GM20431 (cell line): Measurements from ENCODE around the gene TMCO1.
"Not testable (repeated sequence)": the region's sequence is repeated elsewhere in the genome, so short reads cannot be mapped to it uniquely, and the experiment has no call there.

ENCODE experiments used
- in situ Hi-C: fragments of 300-500 bp; cut with MseI, MboI; formaldehyde crosslinking; loops from one replicate; pipeline ENCODE4 v1.15.0; 2020; ENCODE audit warnings: low sequenced_read_pairs; ENCODE audit not compliant: unreplicated experiment

Gene TMCO1

DNA sequence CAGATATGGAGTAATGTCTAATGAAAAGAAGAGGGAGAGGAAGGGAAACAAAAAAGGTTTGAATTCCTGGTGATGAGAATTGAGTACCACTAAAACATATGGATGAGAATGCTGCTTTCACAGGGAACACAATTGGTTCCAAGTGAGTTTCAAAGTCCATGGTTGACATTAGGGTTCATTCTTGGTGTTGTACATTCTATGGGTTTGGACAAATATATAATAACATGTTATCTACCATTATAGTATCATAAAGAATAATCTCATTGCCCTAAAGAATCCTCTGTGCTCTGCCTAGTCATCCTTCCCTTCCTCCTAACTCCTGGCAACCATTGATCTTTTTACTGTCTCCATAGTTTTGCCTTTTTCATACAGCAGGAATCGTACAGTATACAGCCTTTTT is 20.1 kb downstream of the TMCO1 start:
- in situ Hi-C loops, result no loop called here

DNA sequence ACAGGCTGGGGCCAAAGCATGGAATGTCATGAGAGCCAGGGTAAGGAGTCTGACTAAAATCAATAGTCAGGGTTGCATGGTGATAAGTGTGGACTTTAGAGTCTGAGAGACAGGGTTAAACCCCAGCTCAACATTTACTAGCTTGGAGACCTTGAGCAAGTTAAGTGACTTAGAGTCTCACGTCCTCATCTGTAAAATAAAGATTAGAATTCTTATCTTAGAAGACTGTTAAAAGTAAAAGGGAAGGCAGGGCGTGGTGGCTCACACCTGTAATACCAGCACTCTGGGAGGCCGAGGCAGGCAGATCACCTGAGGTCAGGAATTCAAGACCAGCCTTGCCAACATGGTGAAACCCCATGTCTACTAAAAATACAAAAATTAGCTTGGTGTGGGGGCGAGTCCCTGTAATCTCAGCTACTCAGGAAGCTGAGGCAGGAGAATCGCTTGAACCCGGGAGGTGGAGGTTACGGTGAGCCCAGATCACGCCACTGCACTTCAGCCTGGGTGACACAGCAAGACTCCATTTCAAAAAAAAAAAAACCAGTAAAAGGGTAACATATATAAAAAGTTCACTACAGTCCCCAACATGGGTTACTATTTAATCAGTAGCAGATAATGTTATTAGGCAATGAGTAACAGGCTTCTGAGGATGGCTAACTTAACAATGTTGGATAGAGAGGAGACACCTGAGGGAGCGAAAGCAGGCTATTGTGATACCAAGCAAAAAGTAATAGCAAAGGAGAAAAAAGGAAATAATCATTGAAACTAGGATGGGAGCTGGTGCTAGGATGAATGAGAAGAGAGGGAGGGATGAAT is 20.8 kb downstream of the TMCO1 start:
- in situ Hi-C loops, result no loop called here

DNA sequence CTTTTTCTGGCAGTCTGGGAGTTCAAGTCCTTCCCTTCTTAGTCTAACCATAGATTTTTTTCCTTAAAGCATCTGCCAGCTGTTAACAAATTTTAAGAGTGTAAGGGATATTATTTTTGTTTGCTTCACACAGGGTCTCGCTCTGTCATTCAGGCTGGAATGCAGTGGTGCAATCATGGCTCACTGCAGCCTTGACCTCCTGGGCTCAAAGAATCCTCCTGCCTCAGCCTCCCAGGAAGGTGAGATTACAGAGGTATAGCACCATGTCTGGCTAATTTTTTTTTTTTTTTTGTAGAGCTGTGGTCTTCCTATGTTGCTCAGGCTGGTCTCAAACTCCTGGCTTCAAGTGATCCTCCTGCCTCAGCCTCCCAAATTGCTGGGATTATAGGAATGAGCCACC is 23.8 kb downstream of the TMCO1 start:
- in situ Hi-C loops, result not testable (repeated sequence)

DNA sequence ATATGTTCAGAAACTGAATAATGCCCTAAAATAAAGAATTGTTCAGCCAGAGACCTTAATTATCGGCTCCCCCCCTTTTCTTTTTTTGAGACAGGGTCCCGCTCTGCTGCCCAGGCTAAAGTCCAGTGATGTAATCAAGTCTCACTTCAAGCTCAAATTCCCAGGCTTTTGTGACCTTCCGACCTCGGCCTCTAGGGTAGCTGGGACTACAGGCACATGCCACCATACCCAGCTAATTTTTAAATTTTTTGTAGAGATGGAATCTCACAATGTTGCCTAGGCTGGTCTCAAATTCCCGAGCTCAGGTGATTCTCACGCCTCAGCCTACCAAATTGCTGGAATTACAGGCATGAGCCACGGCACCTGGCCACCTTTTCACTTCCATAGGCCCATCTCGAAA is 26.5 kb downstream of the TMCO1 start:
- in situ Hi-C loops, result no loop called here

DNA sequence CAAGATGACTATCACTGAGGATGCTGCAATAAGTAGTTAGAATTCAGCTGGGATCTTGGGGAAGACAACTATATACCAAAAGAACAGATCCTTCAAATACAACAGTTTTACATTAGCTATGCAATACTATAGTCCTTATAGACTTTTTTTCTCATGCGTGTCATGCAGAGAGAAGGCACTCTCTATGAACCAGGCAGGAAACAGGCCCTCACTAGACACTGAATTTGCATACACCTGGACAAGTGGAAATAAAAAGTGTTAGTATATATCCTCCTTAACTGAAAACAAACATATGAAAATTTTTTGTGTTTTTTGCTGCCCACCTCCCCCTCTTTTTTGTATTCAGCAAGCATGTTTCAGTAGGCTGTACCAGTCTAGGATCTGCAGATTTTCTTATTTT is 29.9 kb downstream of the TMCO1 start:
- in situ Hi-C loops, result no loop called here

DNA sequence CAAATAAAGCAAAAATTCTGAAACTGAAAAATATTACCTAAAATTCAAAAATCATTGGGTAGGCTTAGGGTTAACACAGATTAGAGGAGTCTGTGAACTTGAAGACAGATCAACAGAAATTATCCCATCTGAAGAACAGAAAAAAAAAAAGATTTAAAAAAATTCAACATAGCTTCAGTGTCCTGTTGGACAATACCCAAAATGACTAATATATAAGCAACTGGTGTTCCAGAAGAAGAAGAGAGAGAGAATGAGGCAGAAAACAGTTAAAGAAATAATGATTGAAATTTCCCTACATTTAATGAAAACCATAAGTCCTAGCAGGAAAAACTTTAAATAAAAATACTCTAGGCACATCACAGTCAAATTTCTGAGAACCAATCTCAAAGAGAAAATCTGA is 31.5 kb downstream of the TMCO1 start:
- in situ Hi-C loops, result no loop called here

DNA sequence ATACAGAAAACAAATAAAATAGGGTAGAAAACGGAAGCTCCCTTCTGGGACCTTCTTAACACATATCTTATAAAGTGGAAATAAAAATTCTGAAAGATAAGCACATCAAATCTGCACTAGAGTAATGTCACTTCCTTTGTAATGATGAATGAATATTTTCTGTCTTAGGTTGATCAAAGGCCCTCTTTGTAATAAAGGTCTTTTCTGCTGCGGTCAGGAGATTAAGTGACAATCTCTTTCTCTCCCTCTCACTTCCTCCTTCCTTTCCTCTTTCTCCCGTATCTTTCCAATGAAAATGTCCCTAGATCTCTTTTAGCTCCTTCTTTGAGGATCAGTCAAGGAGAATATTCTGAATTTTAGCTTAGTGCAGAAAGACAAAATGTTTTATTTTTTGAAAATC is 33.8 kb downstream of the TMCO1 start:
- in situ Hi-C loops, result no loop called here

DNA sequence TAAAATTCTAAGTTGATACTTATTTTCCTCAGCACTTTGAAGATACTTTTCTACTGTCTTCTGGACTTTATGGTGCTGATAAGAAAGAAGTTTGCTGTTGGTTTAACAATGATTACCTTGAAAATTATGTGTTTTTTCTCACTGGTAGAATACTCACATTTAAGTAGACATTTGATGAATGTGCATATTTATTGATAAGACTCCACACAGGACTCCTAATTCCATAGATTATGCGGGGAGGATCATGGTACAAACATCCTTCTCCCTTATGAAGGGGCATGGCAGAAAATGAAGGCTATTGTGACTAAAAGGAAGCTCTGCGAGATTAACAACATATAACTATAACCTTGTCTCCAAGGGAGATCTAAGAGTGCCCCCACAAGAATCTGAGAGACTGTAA is 41.8 kb downstream of the TMCO1 start:
- in situ Hi-C loops, result no loop called here

DNA sequence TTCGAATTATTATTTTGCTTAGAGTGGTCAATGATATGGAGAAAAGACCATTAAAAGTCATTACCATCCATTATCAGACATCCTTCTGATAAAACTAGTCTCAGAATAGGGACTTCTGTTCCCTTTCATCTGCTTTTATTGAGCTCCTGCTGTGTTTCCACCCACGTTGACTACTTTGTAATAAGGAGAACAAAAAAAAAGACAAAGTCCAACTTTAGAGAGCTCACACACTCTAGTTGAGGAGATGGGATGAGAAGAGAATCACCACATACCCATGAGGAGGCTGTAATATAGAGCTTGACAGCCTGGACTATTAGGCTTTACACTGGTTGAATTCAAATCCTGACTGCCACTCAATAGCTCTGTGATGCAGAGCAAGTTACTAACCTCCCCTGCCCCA is 42.5 kb downstream of the TMCO1 start:
- in situ Hi-C loops, result no loop called here

DNA sequence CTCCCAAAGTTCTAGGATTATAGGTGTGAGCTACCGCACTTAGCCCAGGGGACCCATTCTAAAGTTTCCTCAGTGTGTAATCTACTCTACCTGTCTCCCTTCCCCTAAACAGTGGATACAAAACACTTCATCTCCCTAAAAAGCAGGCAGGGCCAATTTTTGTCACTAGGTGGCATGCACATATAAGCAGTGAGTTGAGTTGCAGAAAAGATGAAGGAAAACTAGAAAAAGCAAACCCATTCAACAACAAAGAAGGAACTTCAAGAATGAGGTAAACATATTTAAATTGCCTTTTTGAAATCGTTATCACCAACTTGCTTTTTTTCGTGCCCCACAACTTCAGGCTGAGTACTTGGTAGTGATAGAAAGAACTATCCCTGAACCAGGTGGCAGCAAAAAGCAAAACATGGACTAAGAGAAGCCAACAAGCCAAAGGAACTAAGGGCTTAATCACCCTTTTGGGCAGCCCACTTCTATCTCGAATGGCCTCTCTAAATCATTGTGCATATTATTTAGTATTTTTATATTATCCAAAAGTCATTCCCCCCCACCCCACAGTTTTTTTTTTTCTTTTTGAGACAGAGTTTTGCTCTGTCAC is 50.7 kb downstream of the TMCO1 start:
- in situ Hi-C loops, result loop anchor here (10.0 kb wide), 1 partner anchor 187 kb away; no protein-coding TSS in a partner anchor

DNA sequence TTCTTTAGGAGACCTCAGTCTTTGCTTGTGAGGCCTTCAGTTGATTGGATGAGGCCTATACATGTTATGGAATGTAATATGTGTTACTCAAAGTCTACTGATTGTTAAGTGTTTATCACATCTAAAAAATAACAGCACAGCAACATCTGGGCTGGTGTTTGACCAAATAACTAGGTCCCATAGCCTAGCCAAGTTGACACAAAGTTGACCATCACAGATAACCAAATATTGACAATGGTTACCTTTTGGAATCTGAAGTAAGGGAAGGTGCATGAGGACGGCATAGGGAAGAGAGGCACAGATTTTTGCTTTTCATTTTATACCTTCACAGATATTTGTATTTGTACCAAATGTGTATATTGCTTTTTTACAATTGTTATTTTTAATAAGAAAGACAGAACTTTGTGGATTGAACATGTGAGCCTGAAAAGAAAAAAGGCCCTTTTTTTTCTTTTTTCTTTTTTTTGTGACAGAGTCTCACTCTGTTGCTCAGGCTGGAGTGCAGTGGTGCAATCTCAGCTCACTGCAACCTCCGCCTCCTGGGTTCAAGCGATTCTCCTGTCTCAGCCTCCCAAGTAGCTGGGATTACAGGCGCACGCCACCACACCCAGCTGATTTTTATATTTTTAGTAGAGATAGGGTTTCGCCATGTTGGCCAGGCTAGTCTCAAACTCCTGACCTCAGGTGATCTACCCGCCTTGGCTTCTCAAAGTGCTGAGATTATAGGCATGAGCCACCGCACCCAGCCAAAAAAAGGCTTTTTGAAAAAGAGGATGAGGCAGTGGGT is 52.2 kb downstream of the TMCO1 start:
- in situ Hi-C loops, result loop anchor here (10.0 kb wide), 1 partner anchor 188 kb away; no protein-coding TSS in a partner anchor

DNA sequence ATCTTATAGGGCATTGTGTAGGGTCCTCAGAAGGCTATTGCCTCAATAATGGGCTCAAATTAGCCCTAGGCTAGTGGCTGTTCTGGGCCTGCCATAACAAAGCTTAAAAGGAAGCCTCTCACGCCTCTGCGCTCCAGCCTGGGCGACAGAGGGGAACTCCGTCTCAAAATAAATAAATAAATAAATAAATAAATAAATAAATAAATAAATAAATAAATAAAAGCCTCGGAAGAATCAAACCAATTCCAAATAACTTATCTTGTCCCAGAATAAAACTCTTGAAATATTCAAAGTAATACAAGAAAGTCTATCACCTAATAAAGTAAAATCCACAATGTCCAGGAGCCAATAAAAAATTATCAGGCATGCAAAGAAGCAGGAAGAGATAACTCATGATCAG is 55.9 kb downstream of the TMCO1 start:
- in situ Hi-C loops, result loop anchor here (10.0 kb wide), 1 partner anchor 192 kb away; no protein-coding TSS in a partner anchor

DNA sequence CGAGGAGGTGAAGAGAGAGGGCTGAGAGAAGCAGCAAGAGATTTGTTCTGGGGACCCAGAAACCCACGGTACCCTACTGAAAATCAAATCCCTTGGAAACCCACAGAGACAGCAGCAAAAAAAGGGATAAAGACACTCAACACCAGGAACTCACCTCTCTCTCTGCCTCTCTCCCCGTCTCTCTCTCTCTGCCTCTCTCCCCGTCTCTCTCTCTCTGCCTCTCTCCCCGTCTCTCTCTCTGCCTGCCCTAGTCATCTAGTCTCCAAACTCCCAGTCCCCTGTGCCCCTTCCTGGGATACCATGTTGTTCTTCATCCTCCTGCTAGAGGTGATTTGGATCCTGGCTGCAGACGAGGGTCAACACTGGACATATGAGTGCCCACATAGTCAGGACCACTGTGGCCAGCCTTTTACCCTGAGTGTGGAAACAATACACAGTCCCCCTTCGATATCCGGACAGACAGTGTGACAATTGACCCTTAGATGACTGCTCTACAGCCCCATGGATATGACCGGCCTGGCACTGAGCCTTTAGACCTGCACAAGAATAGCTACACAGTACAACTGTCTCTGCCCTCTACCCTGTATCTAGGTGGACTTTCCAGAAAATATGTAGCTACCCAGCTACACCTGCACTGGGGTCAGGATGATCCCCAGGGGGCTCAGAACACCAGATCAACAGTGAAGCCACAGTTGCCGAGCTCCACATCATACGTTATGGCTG is 60.5 kb downstream of the TMCO1 start:
- in situ Hi-C loops, result no loop called here

DNA sequence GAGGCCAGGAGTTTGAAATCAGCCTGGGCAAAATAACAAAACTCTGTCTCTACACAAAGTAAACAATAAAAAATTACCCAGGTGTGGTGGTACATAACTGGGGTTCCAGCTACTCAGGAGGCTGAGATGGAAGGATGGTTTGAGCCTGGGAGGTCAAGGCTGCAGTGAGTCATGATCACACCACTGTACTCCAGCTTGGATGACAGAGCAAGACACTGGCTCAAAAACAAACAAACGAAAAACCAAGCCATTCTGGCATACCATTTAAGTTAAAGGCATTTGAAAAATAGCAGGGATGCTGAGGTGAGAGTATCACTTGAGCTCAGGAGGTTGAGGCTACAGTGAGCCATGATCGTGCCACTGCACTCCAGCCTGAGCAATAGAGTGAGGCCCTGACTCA is 65.0 kb downstream of the TMCO1 start:
- in situ Hi-C loops, result no loop called here

DNA sequence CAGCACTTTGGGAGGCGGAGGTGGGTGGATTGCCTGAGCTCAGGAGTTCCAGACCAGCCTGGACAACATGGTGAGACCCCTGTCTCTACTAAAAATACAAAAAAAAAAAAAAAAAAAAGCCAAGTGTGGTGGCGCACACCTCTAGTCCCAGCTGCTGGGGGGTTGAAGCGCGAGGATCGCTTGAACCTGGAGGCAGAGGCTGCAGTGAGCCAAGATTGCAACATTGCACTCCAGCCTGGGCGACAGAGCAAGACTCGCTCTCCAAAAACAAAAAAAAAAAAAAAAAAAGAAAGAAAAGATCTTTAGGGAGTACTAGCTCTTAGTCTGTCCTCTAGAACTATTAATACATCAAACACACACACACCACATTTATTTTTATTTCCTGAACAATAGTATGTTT is 66.7 kb downstream of the TMCO1 start:
- in situ Hi-C loops, result not testable (repeated sequence)

DNA sequence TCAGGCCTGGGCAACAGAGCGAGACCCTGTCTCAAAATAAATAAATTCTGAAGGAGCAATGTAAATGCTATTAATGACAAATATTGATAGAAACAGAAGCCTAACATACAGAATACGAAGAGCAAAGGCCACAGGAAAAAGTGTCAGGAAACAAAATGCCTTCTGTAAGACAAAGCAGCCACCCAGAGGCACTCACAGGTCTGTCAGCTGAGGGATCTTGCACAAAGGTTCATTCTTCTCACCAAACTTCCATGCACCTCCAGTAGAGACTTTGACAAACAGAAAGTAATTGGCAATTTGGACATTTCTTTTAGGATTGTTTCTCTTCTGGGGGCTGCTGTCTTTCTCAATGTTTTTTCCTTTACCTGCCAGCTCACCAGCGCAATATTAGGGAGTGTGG is 69.1 kb downstream of the TMCO1 start:
- in situ Hi-C loops, result no loop called here

DNA sequence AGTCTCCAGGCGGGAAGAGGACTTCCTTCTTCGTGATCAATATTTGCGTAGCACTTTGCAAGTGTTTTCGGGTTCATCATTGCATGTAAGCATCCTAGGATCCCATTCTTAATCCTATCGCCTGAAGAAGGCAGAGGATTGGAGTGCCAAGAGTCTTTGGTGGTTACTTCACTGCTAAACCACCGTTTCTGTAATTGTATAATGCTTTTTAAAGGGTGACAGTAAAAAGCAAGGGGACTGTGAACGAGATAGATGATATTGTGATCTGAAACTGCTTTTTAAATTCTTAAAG is 70.0 kb downstream of the TMCO1 start:
- in situ Hi-C loops, result no loop called here

DNA sequence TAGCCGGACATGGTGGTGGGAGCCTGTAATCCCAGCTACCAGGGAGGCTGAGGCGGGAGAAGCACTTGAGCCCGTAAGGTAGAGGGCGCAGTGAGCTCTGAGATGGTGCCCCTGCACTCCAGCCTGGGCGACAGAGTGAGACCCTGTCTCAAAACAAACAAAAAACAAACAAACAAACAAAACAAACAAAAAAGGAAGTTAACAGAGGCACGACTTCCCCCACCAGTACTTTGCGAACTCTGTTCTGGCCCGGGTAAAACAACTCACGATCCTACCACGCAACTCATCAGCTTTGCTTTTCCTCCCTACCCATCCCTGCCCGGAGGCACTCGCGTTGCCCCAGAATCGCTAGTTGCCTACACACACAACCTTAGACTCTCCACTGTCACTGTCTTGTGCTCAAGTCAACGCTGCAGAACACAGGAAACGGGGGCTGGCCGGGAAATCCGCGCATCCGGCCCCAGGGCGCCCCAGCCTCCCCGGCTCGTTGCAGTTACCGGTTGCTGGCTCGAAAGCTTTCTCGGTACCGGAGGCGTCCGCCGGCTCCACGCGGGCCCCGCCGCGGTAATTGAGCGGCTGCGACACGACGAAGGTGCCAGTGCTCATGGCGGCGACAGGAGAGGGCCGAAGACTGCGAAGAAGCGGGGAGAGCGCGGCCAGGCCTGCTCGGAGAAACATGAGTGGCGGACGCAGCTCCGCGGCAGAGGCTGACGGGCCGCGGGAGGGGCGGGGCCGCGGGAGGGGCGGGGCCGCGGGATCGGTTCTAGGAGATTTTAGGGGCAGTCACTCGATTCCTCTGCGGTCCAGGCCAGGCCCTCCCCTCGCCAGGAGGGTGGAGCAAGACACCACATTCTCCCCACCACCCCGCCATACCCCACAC is 70.5 kb downstream of the TMCO1 start, which contains the start of gene ALDH9A1:
TSS of gene ALDH9A1 (minus strand) at position 682 of the 880 bp plus-strand sequence. CDS start at position 678, 4 bp downstream.
- in situ Hi-C loops, result no loop called here

DNA sequence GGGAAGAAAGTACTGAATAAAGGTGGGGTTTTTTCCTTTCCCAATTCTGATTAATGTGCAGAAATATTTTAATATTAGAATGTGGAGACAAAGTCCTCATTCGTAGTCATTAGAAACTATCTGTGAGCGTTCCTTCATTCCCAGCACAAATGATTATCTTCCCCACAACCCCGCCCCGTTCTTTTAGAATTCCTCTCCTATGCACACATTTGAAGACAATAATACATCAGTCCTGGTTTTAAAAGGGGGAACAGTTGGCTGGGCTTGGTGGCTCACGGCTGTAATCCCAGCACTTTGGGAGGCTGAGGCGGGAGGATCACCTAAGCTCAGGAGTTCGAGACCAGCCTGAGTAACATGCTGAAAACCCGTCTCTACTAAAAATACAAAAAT is 71.2 kb downstream of the TMCO1 start:
- in situ Hi-C loops, result no loop called here
